ENCODE data around the gene STARD13. TPM values are rescaled to one million over a fixed set of nuclear protein-coding genes. Genes with fewer than 3 reads are reported as not detected.

Gene STARD13
- total RNA-seq, 1 experiment from 2014 or later = 1.6 TPM

DNA sequence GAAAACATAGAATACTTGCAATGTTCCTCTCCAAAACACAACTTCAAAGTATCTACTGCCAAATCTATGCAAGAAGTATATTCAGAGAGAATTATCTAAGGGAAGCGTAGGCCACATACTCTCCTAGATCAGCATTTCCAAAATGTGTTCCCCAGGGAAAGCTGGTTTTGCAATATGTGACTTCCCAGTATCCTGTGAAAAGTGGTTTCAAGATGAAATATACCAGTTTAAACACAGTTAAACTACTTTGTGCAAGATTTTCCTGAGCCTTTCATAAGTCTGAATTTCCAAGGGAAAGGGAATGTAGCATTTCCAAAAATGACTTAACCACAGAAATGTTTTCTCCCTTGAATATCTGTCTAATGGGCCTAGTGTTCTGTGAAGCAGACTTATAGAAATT lies 7.6 kb downstream of the STARD13 start:
- DNase-seq (ENCODE audit: low spot score) = no peak

DNA sequence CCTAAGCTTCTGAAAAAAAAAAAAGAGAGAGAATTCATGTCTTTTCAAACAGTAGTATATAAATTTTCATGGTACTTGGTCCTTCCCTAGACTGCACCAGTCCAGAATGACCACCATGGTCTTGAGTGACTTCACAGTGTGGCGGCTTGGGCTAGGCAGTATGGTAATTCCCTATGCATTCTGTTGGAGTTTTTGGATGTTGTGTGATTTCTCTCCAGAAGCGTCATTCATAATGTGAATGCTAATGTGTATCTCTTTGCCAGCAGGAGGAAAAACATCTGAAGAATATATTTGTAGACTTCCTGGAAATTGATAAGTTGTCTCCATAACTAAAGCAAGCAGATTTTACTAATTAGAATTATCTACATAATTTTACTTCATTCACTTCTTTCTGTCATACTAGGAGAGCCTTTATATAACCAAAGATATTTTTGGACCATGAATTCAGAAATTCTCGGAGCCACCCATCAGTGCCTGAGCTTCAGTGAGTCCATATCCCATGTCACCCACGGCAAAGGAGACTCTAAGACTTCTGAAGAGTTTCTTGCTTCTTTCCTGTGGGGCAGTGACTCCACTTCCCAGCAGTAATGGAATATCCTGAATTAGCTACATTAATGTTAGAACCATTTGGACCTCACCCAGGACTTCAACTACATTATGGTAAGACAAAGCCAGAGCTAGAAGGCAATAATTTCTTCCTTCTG lies 8.4 kb downstream of the STARD13 start:
- DNase-seq (ENCODE audit: low spot score) = no peak

DNA sequence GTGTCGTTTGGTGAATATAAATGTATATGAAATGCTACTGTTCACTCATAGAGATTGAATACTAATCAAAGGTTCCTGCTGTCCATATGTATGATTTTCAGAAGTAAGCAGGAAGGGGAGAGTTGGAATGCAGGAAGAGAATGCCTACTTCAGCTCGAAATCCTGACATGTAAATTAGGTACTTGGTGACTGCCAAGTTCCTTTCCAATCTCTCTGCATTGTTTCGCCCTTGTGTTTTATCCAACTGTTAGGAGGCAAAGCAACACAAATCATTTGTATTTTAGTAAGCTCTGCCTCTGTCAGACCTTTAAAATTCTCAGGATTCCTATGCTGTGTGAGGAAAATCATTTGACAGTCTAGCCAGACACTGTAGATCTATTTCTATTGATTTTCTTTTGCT lies 9.0 kb downstream of the STARD13 start:
- no peak for DNase-seq (ENCODE audit: low spot score)

DNA sequence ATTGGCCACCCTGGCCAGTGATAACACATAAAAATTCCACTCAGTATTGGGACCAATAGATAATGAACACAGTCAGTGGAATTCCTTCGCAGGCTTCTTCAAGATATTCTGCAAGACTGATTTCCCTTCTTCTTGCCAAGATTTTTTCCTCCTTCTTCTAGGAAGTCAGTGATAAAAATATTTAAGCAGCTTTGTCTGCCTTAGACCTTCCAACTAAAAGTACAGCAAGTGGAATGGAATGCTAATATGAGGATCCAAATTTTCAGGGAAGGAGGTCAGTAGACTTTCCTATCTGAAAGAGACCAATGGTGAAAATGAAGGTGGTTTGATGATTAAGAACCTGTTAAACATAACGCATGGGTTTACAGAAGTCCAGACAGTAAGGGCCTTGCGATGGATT lies 9.6 kb downstream of the STARD13 start:
- DNase-seq (ENCODE audit: low spot score) = no peak

DNA sequence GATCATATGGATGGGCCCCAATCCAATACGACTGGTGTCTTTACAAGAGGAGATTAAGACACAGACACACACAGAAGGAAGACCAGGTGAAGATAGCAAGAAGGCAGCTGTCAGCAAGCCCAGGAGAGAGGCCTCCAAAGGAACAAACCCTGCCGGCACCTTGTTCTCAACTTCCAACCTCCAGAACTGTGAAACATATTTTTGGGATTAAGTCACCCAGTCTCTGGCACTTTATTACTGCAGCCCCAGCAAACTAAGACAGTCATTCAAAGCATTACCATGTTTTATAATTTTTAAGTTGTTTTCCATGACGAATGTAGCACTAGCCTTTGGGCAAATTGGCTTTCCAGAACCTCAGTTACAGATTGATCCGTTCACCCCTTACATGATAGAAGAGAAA lies 11.3 kb downstream of the STARD13 start:
- no peak for DNase-seq (ENCODE audit: low spot score)

DNA sequence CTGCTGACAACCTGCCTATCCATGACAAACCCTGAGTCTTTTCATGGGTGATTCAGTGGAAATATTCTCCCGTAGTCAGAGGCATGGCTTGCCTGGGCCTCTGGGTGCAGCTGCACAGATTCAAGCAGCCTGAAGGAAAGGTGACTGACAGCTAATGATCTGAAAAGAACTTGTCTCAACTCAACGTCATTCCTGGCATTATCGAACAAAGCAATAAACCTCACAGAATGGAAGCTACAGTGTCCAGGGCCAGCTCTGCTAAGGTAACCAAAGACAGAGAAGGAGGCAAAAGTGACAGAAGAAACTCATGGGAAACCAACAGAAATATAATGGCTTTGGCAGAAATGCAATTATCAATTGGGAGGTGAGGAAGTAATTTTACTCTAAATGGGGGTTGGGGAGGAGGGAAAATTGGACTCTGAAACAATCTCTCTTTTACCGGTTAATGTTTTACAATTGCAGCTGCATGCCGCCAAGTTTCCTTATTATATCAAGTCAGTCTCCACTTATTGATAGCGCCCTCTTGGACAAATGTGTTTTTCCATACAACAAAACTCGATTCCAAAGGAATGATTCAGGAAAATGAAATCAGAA lies 12.9 kb downstream of the STARD13 start:
- DNase-seq (ENCODE audit: low spot score) = no peak

DNA sequence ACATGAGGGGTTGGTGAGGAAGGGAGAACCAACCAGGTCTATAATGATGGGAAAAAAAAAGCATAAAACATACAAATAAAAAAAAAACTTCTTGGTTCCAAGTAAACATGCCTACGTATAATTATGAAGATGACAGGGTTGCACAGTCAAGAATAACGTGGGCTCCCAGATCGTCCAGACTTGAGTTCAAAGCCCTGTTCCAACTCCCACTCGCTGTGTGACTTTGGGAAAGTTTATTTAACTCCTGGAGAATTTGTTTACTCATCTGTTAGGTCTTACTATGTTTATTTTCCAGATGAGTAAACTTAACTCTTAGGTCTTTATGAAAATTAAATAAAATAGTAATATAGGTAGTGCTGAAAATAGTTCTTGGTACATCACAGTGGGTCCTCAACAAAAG lies 13.8 kb downstream of the STARD13 start:
- no peak for DNase-seq (ENCODE audit: low spot score)

DNA sequence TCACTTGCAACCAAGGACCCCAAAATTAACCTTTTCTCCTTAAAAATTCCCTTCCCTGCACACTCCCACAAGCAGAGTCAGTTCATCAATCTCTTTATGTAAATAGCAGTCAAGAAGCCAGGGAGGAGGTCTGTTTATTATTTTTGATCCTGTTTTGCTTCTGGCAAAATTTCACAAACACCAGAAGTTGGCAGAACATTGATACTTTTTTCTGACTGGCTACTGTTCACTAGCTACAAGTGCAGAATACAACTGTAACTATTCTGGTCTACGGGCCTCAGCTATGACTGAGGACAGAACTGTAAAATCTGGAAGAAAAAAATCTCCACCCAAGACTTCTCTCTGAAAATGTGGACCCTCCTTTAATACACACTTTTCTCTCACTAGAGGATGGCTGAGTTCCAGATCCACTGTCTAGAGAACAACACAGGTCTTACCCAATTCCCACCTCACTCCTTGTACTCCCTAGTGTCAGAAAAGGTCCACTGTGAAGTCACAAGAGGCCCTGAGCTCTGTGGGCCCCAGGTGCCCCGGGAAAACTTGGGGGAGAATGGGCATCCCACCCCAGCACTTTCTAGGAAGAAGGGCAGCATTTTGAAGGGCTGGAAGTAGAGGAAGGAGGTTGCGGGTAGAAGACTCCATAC lies 14.5 kb downstream of the STARD13 start:
- DNase-seq (ENCODE audit: low spot score) = no peak

DNA sequence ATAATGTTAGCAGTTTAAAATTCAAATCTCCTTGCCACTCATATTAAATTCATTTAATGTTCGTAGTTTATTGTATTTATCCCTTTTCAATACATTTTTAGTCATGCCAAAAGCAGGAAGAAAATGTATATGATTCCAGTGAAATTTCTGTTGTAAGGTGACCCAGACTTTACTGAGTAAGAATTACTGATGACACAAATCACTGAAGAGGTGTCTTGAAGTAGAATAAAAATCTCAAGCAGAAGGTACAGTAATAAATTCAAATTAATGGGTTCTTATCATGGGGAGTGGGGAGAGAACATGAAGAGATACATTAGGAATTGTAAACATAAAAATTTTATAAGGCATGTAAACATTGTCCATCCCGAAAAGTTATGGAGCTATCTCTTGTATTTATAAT lies 19.9 kb downstream of the STARD13 start:
- no peak for DNase-seq (ENCODE audit: low spot score)

DNA sequence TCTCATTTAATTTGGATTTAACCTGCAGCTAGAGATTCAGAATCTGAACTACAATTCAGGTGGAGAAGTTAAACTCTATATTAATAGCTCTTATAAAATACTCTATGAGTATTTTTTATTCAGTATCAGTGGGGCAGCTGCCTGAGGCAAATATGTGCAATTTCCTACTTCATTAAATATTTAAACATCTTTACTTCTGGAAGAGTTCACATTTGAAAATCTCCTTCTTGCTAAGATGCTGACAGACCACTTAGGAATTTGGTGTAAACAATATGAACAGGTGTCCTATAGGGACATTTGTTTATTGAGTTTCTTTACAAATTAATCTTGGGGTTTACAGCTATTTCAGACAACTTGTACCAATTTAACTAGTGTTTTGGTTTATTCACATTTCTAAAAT lies 20.4 kb downstream of the STARD13 start:
- no peak for DNase-seq (ENCODE audit: low spot score)

DNA sequence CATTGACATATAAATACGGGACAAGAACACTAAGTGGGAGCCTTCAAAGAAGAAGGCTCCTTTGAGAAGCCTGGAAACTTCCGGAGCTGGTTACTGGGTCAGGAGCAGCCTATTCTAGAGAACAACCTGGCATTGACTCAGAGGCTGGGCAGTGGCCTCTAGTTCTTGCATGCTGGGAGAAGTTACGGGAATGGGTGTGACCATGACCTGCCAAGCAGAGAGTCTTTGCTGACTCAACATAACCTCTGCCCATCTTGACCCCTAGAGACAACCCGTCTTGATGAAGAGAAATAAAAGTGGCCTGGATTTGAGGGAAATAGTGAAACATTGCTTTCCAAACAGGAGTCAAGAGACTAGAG lies 21.0 kb downstream of the STARD13 start:
- no peak for DNase-seq (ENCODE audit: low spot score)

DNA sequence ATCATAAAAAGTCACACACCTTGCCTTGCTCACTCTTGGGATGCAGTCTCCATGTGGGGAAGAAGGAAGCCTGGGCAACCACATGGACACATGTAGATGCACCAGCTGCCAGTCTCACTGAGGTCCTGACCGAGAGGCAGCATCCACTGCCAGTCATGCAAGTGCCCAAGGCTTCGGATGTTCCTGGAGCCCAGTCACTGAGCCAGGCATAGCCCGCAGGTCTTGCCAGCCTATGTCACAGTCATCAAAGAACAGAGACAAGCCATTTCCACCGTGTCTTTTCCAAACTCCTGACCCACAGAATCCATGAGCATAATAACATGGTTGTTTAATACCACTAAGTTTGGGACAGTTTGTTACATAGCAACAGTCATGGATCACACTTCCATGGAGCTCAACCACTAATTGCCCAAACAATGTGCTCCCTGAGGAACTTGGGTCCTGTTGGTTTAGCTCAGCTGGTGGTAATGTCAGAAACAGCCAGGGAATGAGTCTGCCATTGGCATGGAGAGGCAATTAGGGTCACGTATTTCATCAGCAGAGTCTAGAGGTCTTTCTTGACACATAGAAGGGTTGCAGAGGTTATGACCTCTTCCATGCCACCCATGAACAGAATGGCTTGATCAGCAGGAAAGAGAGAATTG lies 21.5 kb downstream of the STARD13 start:
- no peak for DNase-seq (ENCODE audit: low spot score)

DNA sequence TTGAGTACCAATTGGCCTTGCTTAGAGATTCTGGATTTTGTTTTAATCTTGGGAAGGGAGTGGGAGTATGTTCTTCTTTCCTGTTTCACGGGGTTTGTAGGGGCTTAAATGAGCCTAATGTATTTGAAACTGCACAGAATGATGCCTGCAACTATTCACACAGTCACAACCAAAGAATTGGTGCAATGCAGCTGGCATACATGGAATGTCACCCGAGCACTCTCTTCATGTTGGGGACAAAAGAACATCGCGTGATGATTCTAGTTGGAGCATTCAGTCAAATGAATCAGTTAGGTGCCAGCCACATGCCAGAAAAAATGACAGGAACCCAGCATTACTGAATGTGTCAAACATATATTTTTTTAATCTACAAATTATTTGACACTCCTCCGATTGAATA lies 22.1 kb downstream of the STARD13 start:
- no peak for DNase-seq (ENCODE audit: low spot score)

DNA sequence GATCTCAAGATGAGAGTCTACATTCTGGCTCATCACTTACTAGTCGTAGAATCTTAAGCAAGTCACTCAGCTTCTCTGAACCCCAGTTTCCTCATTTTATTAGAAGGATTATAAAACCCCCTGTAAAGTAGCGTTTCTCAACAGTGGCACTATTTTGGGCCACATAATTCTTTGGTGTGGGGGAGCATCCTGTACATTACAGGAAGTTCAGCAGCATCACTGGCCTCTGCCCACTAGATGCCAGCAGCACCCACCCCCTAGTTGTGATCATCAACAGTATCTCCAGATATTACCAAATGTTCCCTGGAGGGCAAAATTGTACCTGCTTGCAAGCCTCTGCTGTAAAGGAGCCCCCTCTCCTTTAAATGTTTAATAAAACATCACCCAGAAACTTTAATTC lies 22.6 kb downstream of the STARD13 start:
- no peak for DNase-seq (ENCODE audit: low spot score)

DNA sequence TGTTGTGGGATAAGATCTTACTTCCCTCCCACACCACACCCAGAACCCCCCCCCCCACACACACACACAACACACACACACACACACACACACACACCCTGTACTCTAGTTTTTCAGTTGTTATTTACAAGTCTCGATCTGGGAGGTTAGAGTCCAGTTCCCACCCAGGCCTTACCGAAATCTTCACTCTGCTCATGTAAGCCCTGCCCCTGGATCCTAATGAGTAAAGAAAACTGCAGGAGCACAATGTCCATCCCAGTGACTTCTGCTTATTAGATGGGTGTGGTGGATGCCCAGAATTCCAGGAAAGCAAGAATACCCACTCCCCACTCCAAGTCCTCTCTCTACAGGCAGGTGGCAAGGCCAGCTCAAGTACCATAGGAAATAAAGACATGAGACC lies 23.0 kb downstream of the STARD13 start:
- no peak for DNase-seq (ENCODE audit: low spot score)

DNA sequence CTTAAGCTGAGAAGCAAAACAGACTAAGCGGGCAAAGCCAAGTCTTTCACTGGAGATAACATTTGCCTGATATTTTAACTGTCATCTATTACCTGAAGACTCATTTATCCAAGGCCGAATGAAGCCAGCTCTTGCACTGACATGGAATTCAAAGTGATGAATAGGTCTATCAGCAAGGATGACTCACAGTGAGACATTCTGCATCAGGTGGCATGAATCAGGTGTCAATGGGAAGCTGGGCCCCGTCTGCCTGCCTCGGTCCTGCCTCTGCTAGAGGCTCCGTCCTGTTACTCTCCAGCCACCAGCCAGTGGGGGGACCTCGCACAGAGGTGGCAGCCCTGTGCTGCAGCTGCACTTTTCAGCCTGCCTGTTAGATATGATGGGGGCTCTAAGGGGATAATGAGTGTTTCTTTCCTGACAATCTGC lies 23.5 kb downstream of the STARD13 start:
- no peak for DNase-seq (ENCODE audit: low spot score)

DNA sequence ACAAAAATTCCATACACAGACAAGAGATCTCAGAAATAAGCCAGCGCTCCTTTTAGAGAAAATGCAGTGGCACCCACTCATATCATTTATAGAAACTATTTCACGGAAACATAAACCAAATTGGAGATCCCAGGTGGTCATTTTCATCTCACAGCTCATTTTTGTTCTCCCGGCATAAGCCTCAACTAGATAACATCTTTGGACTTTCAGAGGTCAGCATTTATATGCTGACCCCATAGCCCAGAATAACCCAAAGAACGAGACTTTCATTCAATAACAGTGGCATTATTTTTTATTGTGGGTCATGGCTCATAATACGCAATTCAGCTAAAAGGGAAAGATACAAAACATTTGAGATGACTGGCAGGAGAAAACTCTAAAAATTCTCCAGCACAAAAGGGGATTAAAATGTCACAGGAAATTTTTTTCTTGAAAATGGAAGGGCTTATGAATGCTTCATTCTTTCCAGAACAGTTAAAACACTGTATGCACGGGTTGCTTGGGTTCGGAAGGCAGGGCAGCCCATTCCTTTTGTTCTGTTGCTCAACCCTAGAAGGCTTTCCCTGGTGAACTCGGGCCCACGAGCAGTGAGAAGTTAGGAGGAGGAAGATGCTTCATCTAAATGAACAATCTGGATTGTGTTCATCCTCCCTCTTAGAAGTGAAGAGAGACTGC lies 24.0 kb downstream of the STARD13 start:
- DNase-seq (ENCODE audit: low spot score) = no peak

DNA sequence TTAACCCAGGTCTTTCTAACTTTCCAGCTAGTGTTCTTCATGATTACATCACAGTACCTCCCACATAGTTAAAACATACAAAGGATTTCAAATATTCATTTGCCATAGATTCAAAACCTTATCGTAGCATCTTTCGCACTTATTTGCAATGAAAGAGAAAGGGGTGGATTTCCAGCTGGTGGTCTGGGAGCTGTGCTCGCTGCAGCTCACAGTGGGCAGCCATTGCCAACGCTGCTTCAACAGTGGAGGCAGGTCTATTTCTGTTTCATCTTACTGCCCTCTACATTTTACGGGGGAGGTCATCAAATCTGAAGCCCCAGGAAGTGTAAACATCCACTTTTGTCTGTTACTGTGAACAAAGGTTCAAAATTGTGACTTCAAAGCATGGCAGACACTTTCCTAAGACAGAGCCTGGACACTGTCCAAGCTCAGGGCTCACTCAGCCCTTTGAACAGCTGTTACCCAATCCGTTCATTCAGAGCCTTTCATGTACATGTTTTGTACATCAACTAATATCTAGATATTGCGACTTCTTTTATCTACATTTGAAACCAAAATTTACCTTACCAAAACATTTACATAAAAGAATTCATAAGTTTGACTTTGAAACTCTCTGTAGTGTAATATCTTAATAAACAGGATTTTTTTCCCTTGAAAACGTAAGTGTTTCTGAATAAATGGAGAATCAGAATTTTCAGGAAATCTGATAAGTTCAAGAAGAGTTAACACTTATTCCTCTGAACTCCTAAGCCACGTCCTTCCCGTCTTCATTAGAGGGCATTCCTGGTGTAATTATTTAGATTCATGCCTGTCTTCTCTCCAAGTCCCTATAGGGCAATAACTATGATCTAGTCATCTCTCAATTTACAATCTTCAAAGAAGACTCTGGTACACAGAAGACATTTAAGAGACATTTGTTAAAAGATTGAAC lies 25.1 kb downstream of the STARD13 start:
- DNase-seq (ENCODE audit: low spot score) = no peak

DNA sequence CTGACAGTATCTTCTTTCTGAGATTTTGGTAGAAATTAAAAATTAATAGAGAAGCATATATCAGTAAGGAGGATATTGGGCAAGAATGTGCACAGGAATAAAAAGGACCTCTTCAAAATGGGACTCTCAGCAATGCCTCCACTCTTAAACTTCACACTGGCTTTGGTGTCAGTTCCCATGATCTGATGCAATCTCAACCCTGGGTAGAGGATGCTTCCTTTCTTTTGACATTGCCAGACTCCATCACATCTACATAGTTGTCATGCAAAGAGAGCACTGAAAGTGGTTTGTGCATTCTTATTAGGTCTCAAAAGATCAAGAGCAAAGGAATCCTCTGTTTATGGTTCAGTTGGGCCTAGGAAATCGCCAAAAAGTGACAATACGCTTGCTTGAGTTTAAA lies 26.3 kb downstream of the STARD13 start:
- no peak for DNase-seq (ENCODE audit: low spot score)

DNA sequence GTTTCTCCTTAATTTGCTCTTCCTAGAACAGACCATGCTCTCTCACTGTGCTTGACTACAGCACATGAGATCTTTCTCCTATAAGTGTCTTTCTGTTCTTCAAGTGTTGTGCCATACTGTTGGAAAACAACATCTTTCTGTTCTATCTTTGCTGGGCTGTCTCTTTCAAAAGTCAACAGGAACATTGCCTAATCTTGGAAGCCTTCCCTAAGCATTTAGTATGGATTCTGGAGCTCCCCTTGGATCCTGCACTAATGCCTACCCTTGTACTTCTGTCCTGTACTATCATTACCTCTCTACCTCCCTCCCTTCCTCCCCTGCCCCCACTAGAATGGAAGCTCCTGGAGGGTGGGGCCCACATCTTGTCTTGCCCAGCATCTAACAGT lies 26.8 kb downstream of the STARD13 start:
- no peak for DNase-seq (ENCODE audit: low spot score)

Data from H4 (cell line).